Fibroblast of skin of left biceps (primary cell): ENCODE data around the gene RHOH.

ENCODE experiments used
- DNase-seq, 2 experiments: peaks; one replicate each; pipeline ENCODE4 v3.0.0-alpha.2; 2013; ENCODE audit warnings: low read depth in 2 of 2

The RHOH gene

GRCh38 chr4:40205259-40206198 is 8.7 kb downstream of the RHOH start:
- no peak for DNase-seq

- no peak for DNase-seq
These were observed 9.6 kb downstream of the RHOH start for GRCh38 chr4:40206426-40206825.

DNA sequence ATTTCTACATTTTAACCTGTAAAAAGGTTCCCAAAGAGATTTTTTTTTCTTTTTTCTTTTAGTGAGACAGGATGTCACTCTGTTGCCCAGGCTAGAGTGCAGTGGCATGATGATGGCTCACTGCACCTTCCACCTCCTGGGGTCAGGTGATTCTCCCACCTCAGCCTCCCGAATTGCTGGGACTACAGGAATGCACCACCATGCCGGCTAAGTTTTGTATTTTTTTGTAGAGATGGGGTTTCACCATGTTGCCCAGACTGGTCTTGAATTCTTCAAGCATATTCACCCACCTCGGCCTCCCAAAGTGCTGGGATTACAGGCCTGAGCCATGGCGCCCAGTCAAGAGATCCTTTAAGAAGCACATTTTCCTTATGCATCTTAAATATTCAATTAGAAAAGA is 12.6 kb downstream of the RHOH start:
- no peak for DNase-seq

- DNase-seq: no peak
These were observed 13.9 kb downstream of the RHOH start for GRCh38 chr4:40210776-40211175.

DNA sequence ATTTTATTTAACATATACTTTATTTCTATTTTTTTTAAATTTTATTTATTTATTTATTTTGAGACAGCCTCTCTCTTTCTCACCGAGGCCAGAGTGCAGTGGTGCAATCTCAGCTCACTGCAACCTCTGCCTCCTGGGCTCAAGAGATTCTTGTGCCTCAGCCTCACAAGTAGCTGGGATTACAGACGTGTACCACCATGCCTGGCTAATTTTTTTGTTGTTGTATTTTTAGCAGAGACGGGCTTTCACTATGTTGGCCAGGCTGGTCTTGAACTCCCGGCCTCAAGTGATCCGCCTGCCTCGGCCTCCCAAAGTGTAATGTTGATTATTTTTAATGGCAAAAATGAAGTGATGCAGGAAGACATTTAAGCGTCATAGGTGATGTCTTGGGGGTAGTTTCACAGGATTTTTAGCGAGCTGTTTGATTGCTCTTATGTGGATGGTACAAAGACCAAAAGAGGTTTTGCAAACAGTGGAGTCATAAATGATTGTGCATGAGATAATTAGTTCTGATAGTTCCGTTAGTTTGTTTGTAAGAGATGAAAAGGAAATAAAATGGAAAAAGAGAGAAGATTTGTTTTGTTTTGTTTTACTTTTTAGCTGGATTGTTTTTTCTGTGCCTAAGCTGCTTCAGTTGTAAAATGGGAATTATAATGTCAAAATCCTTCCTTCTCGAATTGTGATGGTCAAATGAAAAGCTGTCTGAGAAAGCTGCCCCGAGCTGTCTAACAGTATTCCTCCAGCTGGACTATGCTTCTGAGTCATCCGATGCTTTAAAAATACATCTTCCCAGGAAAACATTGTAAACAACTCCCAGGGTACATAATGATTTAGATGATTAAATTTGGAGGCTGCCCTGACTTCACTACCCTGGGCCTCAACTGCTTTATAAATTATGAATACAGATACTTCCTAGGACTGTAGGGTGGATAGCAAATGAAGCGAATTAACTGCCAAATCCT is 14.7 kb downstream of the RHOH start:
- DNase-seq: no peak

DNA sequence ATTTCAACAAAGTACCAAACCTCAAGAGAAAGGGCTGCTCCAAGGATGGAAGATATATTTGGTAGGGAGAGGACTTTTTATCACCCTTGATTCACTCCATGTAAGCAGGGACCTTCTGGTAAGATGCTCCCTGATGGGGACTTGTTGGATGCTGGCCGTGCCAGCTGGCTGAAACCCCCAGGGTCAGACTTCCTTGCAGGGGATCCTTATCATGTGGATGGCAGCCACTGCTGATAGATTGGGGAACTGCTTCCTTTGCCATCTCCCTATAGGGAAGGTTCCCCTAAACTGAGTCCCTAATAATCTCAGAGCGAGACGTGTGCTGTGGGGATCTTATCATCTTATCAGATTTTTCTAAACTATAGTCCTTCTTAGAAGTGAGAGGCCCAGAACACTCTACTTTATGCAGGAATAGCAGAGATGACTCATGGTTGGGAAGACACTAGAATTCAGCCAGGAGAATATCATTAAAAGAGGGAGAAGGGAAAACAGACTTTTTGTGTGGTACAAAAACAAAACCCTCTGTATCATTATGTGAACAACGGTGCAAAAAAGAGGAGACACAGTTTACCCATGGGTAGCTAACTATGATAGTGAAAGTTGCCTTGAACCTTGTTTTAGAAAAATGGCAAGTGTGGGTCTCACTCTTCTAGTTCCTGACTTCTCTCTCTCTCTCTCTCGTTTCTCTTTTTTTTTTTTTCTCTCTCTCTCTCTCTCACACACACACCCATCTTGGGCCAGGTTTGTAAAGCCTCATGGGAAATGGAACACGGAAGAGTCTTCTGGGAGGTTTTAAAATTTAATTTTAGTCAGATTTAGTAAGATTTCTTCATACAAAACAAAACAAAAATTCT is 16.1 kb downstream of the RHOH start:
- DNase-seq: no peak

DNA sequence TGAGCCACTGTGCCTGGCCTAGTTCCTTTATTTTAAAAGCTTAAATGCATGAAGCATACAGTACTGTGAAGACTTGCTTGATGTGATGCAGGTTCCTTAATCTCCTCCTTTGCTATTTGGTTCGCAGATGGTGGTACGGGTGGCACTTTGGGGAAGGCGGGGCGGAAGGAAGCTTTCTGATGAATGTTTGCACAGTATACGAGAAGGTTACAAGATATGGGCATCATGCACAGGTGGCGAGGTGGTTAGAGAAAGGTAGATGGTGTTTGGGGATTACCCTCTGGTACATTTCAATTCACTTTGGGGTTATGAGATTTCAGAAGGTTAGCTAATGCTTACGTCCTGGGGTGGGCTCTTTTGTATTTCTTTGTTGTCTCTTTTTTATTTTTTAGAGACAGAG is 17.2 kb downstream of the RHOH start:
- DNase-seq: no peak

DNA sequence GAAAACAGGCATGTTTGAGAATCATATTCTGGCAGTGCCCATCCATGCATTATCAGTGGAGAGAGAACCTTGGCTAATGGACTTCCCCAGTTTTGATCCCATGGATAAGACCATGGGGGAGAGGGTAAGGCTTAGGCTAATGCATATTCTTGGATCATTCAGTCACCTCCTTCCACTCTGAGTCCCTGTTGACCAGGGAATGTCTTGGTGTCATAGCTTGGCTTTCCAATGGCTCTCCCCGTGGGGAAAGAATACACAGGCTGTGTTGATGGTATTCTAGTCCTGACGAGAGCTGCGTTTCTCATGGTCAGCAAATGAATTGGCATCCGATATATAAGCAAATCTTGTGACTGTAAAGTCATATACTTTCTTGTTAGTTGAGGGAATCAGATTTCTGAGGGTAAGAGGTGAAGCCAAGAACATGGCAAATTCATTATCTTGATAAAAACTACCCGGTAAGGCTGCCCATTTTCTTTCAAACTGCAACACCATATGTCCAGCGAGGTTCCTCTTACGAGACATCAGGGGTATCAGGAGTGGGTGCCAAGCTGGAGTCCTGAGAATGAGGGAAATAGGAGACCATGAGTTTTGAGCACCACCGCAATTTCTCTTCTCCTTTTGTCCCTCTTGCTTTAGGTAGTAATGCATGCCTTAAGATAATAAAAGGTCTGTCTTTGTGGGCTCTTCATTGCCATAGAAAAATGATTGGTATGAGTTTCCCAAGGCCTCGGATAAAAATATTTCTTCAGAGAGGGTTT is 18.0 kb downstream of the RHOH start:
- no peak for DNase-seq

DNA sequence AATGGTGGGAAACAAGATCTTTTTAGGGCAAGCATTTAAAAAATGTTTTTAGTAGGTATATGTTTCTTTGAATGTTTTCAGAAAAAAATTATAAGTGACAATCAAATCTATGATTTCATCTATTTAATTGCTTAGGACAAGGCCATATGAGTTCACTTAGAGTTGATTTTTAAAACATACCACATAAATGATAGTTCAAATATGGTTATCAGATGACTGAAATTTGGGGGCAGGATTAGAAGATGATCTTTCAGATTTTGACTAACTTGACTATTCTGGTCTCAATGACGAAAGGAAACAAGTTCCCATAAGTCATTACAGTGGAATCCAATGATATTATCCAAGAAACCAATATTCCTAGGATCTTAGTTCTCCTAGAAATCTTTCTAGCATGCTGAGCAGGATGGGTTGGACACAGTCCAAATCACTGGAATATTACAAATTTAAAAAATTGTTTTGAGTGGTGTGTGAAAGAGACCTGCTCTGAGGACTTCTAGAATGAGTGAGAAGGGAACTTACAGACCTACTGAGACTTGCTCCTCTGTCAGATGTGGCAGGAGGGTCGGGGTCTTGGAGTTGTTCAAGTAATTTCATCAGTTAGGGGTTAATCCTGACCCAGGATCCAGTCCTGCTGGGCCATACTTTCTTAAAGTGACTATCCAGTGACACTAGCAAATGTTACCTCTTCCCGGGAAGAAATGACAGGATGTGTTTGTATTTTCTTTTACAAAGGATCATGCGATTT is 20.0 kb downstream of the RHOH start:
- DNase-seq: no peak

DNA sequence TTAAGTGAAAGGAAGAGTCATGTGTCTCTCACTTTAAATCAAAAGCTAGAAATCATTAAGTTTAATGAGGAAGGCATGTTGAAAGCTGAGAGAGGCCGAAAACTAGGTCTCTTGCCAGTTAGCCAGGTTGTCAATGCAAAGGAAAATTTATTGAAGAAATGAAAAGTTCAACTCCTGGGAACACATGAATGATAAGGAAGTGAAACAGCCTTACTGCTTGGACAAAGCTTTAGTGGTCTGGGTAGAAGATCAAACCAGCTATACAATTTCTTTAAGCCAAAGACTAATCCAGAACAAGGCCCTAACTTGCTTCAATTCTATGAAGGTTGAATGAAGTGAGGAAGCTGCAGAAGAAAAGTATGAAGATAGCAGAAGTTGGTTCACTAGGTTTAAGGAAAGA is 24.9 kb downstream of the RHOH start:
- no peak for DNase-seq

- DNase-seq: no peak
These were observed 26.5 kb downstream of the RHOH start for GRCh38 chr4:40223343-40223742.

GRCh38 chr4:40224432-40224831 is 27.6 kb downstream of the RHOH start:
- no peak for DNase-seq

GRCh38 chr4:40225497-40225896 is 28.7 kb downstream of the RHOH start:
- no peak for DNase-seq

DNA sequence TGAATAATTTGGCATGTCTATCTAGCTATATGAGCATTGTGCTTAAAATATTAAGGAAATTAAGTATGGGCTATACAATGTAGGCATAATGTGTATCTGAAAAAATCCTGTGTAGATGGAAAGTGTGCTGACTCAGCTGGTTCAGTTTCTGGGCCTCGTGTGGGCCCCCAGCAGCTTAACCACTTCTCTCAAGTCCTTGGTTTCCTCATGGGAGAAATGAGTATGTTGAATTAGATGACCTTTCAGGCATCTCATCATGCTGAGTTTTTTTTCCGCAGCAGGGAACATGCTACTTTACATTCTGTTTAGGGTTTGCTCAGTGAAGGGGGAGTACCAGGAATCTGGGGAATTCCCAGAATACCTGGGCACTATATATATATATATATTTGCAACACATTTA is 30.5 kb downstream of the RHOH start:
- no peak for DNase-seq

DNA sequence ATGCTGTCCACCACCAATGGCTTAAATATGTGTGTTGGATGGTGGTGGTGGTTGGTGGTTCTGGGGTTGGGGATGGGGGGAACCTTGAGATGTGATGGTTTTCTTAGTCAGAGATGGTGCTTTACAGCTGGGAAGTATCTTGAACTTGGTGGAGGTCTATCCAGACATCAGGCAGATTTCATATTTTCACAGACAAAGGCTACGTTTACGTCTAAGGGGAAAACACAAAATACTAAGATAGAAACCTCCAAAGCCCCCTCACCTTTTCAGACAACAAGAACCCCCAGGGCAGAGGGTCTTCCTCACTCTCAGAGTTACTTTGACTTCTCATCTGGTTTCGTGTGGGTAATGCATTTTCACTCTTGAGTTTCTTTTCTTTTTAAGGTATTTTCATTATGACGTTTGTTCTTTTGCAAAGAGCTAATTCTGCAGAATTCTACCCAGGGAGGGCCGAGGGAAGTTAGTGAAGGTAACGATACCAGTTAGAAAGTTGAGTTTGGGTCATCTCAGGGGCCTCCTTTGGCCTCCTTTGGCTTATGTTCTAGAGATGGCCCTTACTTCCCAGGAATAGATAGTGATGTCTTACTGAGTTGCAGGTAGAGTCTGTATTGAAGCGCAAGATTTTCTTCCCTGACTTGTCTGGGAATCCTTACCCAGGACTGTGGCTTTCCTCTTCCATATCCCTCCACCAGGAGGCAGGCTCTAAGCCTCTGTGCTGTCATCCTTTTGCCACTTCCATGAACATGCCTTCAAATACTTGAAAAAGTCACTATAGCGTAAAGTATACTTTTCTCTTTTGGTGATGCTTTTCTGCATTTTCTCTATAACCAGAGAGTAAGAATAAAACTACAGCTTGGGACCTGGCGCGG is 31.9 kb downstream of the RHOH start:
- DNase-seq: no peak

GRCh38 chr4:40231316-40231863 is 34.6 kb downstream of the RHOH start:
- DNase-seq: no peak

GRCh38 chr4:40232610-40233009 is 35.8 kb downstream of the RHOH start:
- DNase-seq: no peak

- DNase-seq: no peak
These were observed 36.4 kb downstream of the RHOH start for GRCh38 chr4:40233227-40233626.

GRCh38 chr4:40234519-40235039 is 37.7 kb downstream of the RHOH start:
- no peak for DNase-seq
